GM12865 (cell line): ENCODE results near the gene OR6K3.
"Not testable (repeated sequence)": the region's sequence is repeated elsewhere in the genome, so short reads cannot be mapped to it uniquely, and the experiment has no call there.

ENCODE experiments used
- DNase-seq: peaks from one replicate; pipeline ENCODE4 v3.0.0; 2010; ENCODE audit warnings: low read depth
- H3K4me3 ChIP-seq: 2 replicates; pipeline ENCODE4 v1.5.1; 2011; ENCODE audit warnings: mild to moderate bottlenecking, low read depth, low read length, control low read depth
- TF ChIP-seq, protein P1 (sequence below): IDR thresholded peaks from 2 replicates; pipeline ENCODE4 v1.5.1; 2011; ENCODE audit warnings: low read length, control low read depth, low read depth, inconsistent platforms; ENCODE audit not compliant: insufficient read depth; ENCODE audit errors: missing control alignments

The OR6K3 gene

DNA sequence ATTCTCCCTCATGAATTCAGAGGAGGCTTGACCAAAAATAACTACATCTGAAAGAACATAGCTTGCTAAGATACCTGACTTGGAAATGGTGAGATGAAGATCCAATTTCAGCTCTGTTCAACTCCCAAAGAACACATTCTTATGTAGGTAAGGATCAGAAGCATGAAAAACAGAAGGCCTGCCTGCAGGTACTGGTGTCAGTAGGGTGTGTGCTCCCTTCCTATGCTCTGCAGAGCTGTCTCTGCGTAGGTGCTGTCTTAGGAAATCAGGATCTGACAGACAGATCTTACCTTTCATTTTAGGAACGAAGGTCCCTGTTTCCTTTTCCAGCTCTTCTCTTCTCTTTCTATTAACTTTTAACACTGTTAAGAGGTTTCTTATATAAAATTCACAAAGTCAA is 14.4 kb downstream of the OR6K3 start:
- no peak overlapping the region for H3K4me3 ChIP-seq
- no peak for DNase-seq
- TF ChIP-seq, protein P1, sequence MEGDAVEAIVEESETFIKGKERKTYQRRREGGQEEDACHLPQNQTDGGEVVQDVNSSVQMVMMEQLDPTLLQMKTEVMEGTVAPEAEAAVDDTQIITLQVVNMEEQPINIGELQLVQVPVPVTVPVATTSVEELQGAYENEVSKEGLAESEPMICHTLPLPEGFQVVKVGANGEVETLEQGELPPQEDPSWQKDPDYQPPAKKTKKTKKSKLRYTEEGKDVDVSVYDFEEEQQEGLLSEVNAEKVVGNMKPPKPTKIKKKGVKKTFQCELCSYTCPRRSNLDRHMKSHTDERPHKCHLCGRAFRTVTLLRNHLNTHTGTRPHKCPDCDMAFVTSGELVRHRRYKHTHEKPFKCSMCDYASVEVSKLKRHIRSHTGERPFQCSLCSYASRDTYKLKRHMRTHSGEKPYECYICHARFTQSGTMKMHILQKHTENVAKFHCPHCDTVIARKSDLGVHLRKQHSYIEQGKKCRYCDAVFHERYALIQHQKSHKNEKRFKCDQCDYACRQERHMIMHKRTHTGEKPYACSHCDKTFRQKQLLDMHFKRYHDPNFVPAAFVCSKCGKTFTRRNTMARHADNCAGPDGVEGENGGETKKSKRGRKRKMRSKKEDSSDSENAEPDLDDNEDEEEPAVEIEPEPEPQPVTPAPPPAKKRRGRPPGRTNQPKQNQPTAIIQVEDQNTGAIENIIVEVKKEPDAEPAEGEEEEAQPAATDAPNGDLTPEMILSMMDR = no peak

DNA sequence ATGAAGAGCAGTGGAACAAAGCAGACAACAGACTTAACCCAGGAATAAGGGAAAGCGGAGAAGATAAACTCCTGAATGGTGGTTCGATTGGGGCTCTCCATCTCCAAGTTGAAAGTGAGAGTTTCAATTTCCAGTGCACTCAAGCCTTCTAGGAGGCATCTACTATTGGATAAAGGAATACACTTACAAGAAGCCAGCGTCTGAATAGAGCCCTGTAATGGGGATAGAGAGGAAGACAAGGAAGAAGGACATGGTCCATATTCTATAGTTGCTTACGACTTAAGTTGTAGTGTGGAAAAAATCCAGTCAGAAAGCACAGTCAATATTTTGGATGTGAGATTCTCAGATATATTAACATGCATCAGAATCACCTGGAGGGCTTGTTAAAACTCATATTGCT is 20.0 kb downstream of the OR6K3 start, which contains the start of gene OR6K2:
Gene OR6K2 (minus strand): TSS at position 101 of the 400 bp plus-strand sequence. CDS start 0 bp downstream, at position 101.
- no peak within 1 kb of the TSS for H3K4me3 ChIP-seq
- TF ChIP-seq, protein P1 = no peak
- DNase-seq = no peak

DNA sequence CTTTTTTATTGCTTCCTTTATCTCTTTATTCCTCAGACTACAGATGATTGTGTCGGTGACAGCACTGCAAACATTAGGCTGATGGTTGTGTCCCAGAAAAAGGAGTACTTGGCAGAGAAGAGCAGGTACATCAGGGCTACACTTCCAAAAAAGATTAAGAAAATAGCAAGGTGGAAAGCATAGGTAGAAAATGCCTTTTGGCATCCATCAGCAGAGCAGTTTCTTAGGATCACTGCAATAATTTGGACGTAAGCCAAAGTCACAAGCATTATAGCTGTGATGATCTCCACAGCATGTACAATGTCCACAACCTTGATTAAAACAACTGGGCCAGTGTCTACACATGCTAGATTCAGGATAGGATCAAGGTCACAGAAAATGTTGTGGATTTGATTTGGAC is 25.9 kb downstream of the OR6K3 start:
- TF ChIP-seq, protein P1 = no peak
- no peak for DNase-seq
- H3K4me3 ChIP-seq = no peak overlapping the region

DNA sequence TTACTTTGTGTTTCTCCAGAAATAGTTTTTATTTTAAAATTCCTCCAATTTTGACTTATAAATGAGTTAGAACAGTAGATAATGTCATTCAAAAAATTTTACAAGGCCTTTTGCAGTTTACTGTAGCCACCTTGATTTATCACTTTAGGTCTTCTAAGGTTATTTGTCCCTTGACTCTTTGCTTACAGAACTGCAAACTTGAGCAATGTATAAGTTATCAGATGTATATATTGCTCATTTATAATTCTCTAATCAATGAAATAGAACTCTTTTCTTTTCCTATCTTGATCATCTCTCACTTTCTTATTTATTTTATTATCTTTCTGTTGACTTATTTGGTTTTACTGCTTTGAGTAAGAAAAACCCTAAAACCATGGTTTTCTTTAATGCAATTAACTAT is 28.2 kb downstream of the OR6K3 start:
- no peak overlapping the region for H3K4me3 ChIP-seq
- TF ChIP-seq, protein P1 = no peak
- DNase-seq = no peak

DNA sequence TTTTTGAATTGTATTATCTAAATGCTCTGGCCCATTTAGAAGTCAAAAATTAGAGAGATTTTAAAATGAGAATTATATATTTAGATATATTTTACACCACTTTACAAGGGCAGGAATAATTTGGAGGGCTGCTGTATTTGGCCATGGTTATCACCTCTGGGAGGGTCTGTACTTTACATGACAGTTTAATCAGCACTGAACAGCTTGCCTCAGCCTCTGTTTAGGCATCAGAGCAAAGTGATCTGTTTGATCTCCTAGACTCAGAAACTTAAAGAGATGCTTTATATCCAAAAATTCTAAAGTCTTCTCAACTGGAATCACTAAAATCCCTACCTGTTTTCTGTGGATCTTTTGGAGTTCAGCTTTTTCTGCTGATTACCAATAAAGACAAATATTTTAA is 28.6 kb downstream of the OR6K3 start:
- no peak overlapping the region for H3K4me3 ChIP-seq
- no peak for DNase-seq
- TF ChIP-seq, protein P1 = no peak

DNA sequence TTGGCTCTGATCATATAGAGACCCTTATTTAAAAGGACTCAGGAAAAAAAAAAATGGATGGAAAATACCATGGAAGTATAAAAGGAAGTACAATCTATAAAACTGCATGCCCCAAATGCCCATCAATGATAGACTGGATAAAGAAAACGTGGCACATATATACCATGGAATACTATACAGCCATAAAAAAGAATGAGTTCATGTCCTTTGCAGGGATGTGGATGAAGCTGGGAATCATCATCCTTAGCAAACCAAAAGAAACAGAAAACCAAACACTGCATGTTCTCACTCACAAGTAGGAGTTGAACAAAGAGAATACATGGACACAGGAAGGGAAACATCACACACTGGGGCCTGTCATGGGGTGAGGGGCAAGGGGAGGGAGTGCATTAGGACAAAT is 29.4 kb downstream of the OR6K3 start:
- not testable (repeated sequence) for H3K4me3 ChIP-seq, DNase-seq

DNA sequence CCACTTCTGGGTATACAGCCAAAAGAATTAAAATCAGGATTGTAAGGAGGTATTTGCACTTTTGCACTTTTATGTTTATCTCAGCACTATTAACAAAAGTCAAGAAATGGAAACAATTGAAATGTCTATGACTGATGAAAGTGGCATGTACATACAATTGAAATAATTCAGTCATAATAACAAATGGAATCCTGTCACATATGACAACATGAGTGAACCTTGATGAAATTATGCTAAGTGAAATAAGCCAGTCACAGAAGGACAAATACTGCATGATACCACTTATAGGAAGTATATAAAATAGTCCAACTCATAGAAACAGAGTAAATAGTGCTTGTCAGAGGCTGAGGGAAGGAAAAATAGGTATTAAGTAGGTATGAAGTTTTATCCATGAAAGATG is 30.6 kb downstream of the OR6K3 start:
- no peak for DNase-seq
- TF ChIP-seq, protein P1 = no peak
- H3K4me3 ChIP-seq = no peak overlapping the region
